ENCODE results near the gene ORMDL3.

Gene ORMDL3

GRCh38 chr17:39962642-39963220, 35.3 kb upstream of the ORMDL3 start, which contains the start of gene GSDMA:
Gene GSDMA (plus strand): TSS chr17:39963004. CDS start chr17:39965688, 2,684 bp downstream.
- in situ Hi-C loops (cut with HindIII; ENCODE audit: low sequenced_read_pairs) = no loop called here
- no peak for TF ChIP-seq CTCF (IDR thresholded peaks at IDR 0.05; ENCODE audit: low read depth, low read length, missing control alignments)
- no peak within 1 kb of the TSS for H3K4me3 ChIP-seq (ENCODE audit: low read depth, low read length)
- no peak for DNase-seq (ENCODE audit: low read depth)

- TF ChIP-seq CTCF (IDR thresholded peaks at IDR 0.05; ENCODE audit: low read depth, low read length, missing control alignments) = no peak
- in situ Hi-C loops (cut with HindIII; ENCODE audit: low sequenced_read_pairs) = no loop called here
- no peak for DNase-seq (ENCODE audit: low read depth)
- no peak overlapping the region for H3K4me3 ChIP-seq (ENCODE audit: low read depth, low read length)
Observed at GRCh38 chr17:39960524-39961041, 33.2 kb upstream of the ORMDL3 start.

- in situ Hi-C loops (cut with HindIII; ENCODE audit: low sequenced_read_pairs) = no loop called here
- no peak for TF ChIP-seq CTCF (IDR thresholded peaks at IDR 0.05; ENCODE audit: low read depth, low read length, missing control alignments)
- H3K4me3 ChIP-seq (ENCODE audit: low read depth, low read length) = no peak overlapping the region
- DNase-seq (ENCODE audit: low read depth) = no peak
Observed at GRCh38 chr17:39955726-39956225, 28.4 kb upstream of the ORMDL3 start.

GRCh38 chr17:39954876-39955275, 27.5 kb upstream of the ORMDL3 start:
- no peak for DNase-seq (ENCODE audit: low read depth)
- in situ Hi-C loops (cut with HindIII; ENCODE audit: low sequenced_read_pairs) = no loop called here
- H3K4me3 ChIP-seq (ENCODE audit: low read depth, low read length) = no peak overlapping the region
- TF ChIP-seq CTCF (IDR thresholded peaks at IDR 0.05; ENCODE audit: low read depth, low read length, missing control alignments) = no peak

- DNase-seq (ENCODE audit: low read depth) = no peak
- TF ChIP-seq CTCF (IDR thresholded peaks at IDR 0.05; ENCODE audit: low read depth, low read length, missing control alignments) = no peak
- H3K4me3 ChIP-seq (ENCODE audit: low read depth, low read length) = peak overlapping the region; percentile 36
- in situ Hi-C loops (cut with HindIII; ENCODE audit: low sequenced_read_pairs) = no loop called here
Observed at GRCh38 chr17:39953471-39953888, 26.1 kb upstream of the ORMDL3 start.

- H3K4me3 ChIP-seq (ENCODE audit: low read depth, low read length) = peak overlapping the region; percentile 36
- TF ChIP-seq CTCF (IDR thresholded peaks at IDR 0.05; ENCODE audit: low read depth, low read length, missing control alignments) = no peak
- in situ Hi-C loops (cut with HindIII; ENCODE audit: low sequenced_read_pairs) = no loop called here
- peak; percentile 86 for DNase-seq (ENCODE audit: low read depth)
Observed at GRCh38 chr17:39952680-39953470, 25.5 kb upstream of the ORMDL3 start.
